Vagina (tissue), 2 donors: Measurements from ENCODE around the gene KCNA2.

Source experiments
- POLR2A ChIP-seq, 2 donors: fragments of 450-650 bp; IDR thresholded peaks; one replicate each; pipeline ENCODE4 v1.6.1; 2017; ENCODE audit warnings: antibody characterized with exemption in 2 of 2, mild to moderate bottlenecking in 2 of 2, moderate library complexity in 2 of 2
- POLR2AphosphoS5 ChIP-seq, 2 donors: sonication (generic); formaldehyde crosslinking; IDR thresholded peaks; one replicate each; pipeline ENCODE4 v1.9.0; 2017; ENCODE audit warnings: antibody characterized with exemption in 2 of 2, mild to moderate bottlenecking in 2 of 2, low read depth in 1 of 2; ENCODE audit not compliant: insufficient read depth in 1 of 2
- TF ChIP-seq, protein P1 (sequence below), 3 experiments: fragments of 450-650 bp in 2 of 3; fragments of 200-600 bp in 1 of 3; sonication (generic) in 1 of 3; IDR thresholded peaks; one replicate each; pipeline ENCODE4 v1.5.1; 2017 to 2019; ENCODE audit warnings: antibody characterized with exemption in 3 of 3, mild to moderate bottlenecking in 2 of 3, moderate library complexity in 2 of 3

DNA sequence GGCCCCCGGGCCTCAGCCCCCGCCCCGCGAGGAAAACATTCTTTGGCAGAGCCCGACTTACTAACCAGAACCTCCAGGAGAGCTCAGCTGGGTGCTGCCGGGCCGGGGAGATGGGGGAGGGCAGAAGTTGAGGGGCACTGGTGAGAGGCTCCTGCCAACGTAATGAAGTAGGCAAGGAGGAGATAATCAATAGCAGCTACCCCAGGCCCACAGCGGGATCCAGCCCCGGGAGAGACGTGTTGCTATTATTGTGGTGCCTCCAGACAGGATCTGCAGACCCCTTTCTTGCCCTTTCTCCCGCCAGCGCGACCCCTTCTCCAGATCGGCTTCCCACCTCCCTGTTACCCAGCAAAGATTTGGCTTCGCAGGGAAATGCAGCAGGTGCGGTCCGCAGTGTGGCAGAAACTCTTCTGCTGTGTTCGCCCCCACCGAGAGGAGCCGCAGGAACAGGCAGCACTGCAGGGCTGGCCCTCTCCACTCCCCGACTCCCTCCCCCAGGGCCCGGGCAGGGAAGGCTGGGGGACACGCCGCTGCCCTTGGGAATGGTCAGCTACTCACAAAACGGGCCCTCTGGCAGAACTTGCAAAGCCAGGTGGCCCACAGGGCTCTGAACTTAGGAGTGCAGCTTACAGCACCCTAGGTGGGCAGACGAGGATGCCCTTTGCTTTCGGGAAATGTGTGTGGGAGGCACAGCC lies 1.5 kb upstream of the KCNA2 start:
- TF ChIP-seq, protein P1, sequence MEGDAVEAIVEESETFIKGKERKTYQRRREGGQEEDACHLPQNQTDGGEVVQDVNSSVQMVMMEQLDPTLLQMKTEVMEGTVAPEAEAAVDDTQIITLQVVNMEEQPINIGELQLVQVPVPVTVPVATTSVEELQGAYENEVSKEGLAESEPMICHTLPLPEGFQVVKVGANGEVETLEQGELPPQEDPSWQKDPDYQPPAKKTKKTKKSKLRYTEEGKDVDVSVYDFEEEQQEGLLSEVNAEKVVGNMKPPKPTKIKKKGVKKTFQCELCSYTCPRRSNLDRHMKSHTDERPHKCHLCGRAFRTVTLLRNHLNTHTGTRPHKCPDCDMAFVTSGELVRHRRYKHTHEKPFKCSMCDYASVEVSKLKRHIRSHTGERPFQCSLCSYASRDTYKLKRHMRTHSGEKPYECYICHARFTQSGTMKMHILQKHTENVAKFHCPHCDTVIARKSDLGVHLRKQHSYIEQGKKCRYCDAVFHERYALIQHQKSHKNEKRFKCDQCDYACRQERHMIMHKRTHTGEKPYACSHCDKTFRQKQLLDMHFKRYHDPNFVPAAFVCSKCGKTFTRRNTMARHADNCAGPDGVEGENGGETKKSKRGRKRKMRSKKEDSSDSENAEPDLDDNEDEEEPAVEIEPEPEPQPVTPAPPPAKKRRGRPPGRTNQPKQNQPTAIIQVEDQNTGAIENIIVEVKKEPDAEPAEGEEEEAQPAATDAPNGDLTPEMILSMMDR (IDR thresholded peaks at IDR 0.05): no peak
- TF ChIP-seq POLR2A (IDR thresholded peaks at IDR 0.05) (no peak), POLR2AphosphoS5 (IDR thresholded peaks at IDR 0.05; ENCODE audit: insufficient read depth in 1 of 2, low read depth in 1 of 2) (no peak)
